Measurements from ENCODE around the gene FSTL3.

DNA sequence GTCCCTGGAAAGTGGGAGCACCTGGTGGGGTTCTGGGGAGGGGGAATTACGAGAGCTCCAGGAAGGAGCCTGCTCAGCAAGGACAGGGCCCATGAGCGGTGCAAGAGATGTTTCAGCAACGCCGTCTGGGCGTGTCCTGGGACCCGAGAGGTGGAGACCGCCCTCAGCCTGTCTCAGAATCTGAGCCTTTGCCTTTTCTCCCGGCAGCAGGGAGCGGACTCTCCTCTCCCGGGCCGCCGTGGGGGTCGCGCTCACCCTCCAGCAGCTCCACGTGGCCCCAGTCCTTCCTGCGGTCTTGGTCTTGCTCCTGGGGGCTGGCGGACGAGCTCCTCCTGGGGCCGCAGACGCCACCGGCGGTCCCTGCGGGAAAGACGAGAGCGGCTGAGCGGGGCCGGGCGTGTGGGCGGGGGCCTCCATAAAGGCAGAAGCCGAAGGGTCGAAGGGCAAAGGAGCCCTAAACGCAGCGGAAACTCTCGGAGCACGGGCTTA is 43.6 kb upstream of the FSTL3 start:
- TF ChIP-seq GATA2 (IDR thresholded peaks at IDR 0.05; ENCODE audit: low read depth, low read length) (no peak), GATA3 (IDR thresholded peaks at IDR 0.05; ENCODE audit: low read depth, low read length) (no peak)

Data from SH-SY5Y (cell line).